ENCODE data around the gene NPR1. TPM values are rescaled to one million over a fixed set of nuclear protein-coding genes. Genes with fewer than 3 reads are reported as not detected.

The NPR1 gene
- total RNA-seq, result 1.6 and 3.9 TPM in 2 replicates

DNA sequence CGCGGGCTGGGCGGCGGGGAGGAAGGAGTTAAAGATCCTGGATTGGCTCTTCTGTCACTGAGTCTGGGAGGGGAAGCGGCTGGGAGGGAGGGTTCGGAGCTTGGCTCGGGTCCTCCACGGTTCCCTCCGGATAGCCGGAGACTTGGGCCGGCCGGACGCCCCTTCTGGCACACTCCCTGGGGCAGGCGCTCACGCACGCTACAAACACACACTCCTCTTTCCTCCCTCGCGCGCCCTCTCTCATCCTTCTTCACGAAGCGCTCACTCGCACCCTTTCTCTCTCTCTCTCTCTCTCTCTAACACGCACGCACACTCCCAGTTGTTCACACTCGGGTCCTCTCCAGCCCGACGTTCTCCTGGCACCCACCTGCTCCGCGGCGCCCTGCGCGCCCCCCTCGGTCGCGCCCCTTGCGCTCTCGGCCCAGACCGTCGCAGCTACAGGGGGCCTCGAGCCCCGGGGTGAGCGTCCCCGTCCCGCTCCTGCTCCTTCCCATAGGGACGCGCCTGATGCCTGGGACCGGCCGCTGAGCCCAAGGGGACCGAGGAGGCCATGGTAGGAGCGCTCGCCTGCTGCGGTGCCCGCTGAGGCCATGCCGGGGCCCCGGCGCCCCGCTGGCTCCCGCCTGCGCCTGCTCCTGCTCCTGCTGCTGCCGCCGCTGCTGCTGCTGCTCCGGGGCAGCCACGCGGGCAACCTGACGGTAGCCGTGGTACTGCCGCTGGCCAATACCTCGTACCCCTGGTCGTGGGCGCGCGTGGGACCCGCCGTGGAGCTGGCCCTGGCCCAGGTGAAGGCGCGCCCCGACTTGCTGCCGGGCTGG is at the start of gene NPR1:
Gene NPR1 (plus strand): TSS at position 170 of the 818 bp plus-strand sequence. CDS start 421 bp downstream, at position 591.
- TF ChIP-seq, protein P1, sequence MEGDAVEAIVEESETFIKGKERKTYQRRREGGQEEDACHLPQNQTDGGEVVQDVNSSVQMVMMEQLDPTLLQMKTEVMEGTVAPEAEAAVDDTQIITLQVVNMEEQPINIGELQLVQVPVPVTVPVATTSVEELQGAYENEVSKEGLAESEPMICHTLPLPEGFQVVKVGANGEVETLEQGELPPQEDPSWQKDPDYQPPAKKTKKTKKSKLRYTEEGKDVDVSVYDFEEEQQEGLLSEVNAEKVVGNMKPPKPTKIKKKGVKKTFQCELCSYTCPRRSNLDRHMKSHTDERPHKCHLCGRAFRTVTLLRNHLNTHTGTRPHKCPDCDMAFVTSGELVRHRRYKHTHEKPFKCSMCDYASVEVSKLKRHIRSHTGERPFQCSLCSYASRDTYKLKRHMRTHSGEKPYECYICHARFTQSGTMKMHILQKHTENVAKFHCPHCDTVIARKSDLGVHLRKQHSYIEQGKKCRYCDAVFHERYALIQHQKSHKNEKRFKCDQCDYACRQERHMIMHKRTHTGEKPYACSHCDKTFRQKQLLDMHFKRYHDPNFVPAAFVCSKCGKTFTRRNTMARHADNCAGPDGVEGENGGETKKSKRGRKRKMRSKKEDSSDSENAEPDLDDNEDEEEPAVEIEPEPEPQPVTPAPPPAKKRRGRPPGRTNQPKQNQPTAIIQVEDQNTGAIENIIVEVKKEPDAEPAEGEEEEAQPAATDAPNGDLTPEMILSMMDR (IDR thresholded peaks at IDR 0.05; ENCODE audit: insufficient read depth, low read depth, low read length), result no peak
- H3K4me3 ChIP-seq (ENCODE audit: low read depth, low read length), result peak within 1 kb of the TSS; percentile 42
- DNase-seq (ENCODE audit: low read depth), result no peak

DNA sequence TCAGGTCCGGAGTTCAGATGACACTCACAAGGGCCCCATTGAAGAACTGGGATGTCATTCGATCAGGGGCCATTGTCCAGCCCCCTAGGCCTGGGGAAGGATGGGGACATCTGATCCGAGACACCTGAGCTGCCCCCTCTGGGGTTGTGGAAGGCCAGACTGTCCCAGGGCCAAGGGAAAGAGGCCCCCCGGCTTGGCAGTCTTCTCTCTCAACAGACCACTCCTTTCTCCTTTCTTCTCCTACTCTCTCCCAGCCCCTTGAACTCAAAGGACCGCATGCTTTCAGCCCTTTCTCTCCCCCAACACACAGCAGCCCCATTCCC is 49.2 kb upstream of the NPR1 start:
- TF ChIP-seq, protein P1 (IDR thresholded peaks at IDR 0.05; ENCODE audit: insufficient read depth, low read depth, low read length), result no peak
- DNase-seq (ENCODE audit: low read depth), result no peak
- no peak overlapping the region for H3K4me3 ChIP-seq (ENCODE audit: low read depth, low read length)

DNA sequence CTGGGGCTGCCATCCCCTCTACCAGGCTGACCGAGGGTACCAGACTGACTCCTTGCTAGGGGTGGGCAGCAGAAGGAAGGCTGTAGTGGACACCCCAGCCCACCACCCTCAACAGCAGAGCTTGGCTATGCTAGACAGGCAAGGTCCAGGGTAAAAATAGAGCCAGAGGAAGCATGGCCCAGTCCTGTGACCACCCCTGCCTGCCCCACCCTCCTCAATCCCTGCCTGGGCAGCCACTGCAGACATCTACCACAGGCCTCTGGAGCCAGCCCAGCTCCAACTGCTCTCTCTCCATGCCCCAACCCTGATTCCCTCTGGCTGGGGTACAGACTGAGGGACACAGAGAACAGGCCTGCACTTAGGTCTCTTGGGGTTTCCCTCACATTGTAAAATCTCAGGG is 48.5 kb upstream of the NPR1 start:
- no peak overlapping the region for H3K4me3 ChIP-seq (ENCODE audit: low read depth, low read length)
- TF ChIP-seq, protein P1 (IDR thresholded peaks at IDR 0.05; ENCODE audit: insufficient read depth, low read depth, low read length), result no peak
- no peak for DNase-seq (ENCODE audit: low read depth)

DNA sequence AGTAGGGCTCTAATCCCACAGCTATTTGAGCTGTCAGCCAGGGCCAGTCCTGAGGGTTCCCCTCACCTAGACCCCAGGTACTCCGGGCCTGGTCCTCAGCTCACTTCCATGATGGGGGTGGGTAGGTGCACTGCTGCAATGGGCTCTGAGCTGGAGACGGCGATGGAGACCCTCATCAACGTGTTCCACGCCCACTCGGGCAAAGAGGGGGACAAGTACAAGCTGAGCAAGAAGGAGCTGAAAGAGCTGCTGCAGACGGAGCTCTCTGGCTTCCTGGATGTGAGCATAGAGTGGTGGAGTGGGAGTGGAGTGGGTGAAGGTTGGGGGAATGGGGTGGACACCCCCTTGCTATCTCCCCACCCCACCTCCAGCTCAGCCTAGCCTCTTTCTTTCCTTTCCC is 48.1 kb upstream of the NPR1 start:
- DNase-seq (ENCODE audit: low read depth), result no peak
- TF ChIP-seq, protein P1 (IDR thresholded peaks at IDR 0.05; ENCODE audit: insufficient read depth, low read depth, low read length), result no peak
- no peak overlapping the region for H3K4me3 ChIP-seq (ENCODE audit: low read depth, low read length)

DNA sequence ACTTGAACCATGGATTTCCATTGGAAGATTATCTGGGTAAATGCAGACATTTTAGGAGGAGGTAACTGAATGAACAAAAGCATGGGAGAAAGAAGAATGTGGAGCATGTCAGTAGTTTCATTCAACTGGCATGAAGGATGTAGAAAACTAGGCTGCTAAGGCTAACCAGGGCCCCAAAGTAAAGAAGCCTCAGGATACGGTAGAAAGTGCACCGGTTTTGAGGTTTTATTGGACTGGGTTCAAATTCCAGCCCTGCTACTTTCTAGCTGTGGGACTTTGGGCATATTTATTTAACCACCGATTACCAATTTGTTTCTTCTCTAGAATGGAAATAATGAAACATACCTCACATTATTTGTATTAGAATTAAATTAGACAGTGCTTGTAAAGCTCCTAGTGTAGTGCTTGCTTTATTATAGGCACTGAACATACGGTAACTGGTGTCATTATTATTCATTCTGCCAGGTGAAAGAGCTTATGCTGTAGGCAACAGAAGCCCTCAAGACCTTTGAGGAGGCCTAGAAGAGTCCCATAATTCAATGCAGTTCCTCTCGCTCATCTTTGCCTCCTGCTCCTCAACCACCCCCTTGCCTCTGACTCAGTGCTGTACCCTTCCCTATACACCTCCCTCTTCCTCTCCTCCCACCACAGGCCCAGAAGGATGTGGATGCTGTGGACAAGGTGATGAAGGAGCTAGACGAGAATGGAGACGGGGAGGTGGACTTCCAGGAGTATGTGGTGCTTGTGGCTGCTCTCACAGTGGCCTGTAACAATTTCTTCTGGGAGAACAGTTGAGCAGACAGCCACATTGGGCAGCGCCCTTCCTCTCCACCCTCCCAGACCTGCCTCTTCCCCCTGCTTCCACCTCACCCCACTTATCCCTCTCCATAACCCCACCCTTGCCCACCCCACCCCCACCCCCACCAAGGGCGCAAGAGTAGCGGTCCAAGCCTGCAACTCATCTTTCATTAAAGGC is 47.2 kb upstream of the NPR1 start:
- TF ChIP-seq, protein P1 (IDR thresholded peaks at IDR 0.05; ENCODE audit: insufficient read depth, low read depth, low read length), result no peak
- no peak for DNase-seq (ENCODE audit: low read depth)
- H3K4me3 ChIP-seq (ENCODE audit: low read depth, low read length), result no peak overlapping the region

DNA sequence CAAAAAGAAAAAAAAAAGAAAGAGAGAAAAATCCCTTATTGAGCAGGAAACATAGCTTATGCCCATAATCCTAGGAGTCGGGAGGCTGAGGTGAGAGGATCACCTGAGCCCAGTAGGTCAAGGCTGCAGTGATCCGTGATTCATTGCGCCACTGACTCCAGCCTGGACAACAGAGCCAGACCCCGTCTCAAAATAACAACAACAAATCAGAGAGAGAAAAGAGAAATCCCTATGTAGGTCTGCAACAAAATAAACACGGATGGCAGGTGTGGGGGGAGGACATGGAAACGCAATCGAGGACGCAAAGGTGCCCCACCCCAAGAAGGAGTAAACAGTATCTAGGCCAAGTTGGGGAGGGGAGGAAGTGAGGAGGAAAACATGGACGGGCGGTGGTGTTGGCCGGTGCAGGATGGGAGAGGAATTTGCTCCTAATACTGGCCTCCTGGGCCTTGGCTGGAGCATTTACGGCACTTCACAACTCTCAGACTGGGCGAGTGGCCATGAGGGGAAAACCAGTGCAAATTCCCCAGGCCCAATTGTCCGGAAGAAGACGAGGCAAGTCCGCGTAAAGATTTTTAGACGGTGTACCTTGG is 45.2 kb upstream of the NPR1 start:
- DNase-seq (ENCODE audit: low read depth), result no peak
- peak overlapping the region; percentile 50 for H3K4me3 ChIP-seq (ENCODE audit: low read depth, low read length)
- TF ChIP-seq, protein P1 (IDR thresholded peaks at IDR 0.05; ENCODE audit: insufficient read depth, low read depth, low read length), result no peak
